Osteocyte (in vitro differentiated cells): ENCODE data around the gene NCKAP5L. TPM values are rescaled to one million over a fixed set of nuclear protein-coding genes. Genes with fewer than 3 reads are reported as not detected.

Experiments used
- DNase-seq: peaks from one replicate; pipeline ENCODE4 v3.0.0; 2021; ENCODE audit warnings: mixed read lengths; ENCODE audit not compliant: unreplicated experiment; ENCODE audit errors: extremely low spot score
- H3K27ac Mint-ChIP-seq: one replicate; pipeline ENCODE4 v1.8.0; 2021; ENCODE audit warnings: mild to moderate bottlenecking, mixed read lengths; ENCODE audit not compliant: unreplicated experiment
- H3K27me3 Mint-ChIP-seq: one replicate; pipeline ENCODE4 v1.8.0; 2021; ENCODE audit warnings: mixed read lengths; ENCODE audit not compliant: unreplicated experiment
- H3K36me3 Mint-ChIP-seq: one replicate; pipeline ENCODE4 v1.8.0; 2021; ENCODE audit warnings: mixed read lengths; ENCODE audit not compliant: unreplicated experiment
- H3K4me1 Mint-ChIP-seq: one replicate; pipeline ENCODE4 v1.8.0; 2021; ENCODE audit warnings: mixed read lengths; ENCODE audit not compliant: unreplicated experiment
- H3K4me3 Mint-ChIP-seq: one replicate; pipeline ENCODE4 v1.8.0; 2021; ENCODE audit warnings: mild to moderate bottlenecking, moderate library complexity, mixed read lengths; ENCODE audit not compliant: unreplicated experiment
- H3K9me3 Mint-ChIP-seq: one replicate; pipeline ENCODE4 v1.8.0; 2021; ENCODE audit warnings: mixed read lengths; ENCODE audit not compliant: unreplicated experiment
- CTCF ChIP-seq: fragments of 200-600 bp; sonication (generic); IDR thresholded peaks from 2 replicates; pipeline ENCODE4 v1.5.0; 2021; ENCODE audit warnings: antibody characterized with exemption, mild to moderate bottlenecking, moderate library complexity
- total RNA-seq: library from RNA; stranded (reverse); gene quantifications from 2 replicates; pipeline ENCODE4 v1.2.1, GENCODE V29; 2021

NCKAP5L gene
- total RNA-seq, 1 donor from 2014 or later = 42.4 TPM

GRCh38 chr12:49793620-49794019 is 34.6 kb downstream of the NCKAP5L start:
- no peaks in the 10 kb centered on the region for H3K27me3 Mint-ChIP-seq
- H3K4me3 Mint-ChIP-seq = no peak overlapping the region
- no peak for TF ChIP-seq CTCF
- no peaks in the 10 kb centered on the region for H3K9me3 Mint-ChIP-seq
- H3K4me1 Mint-ChIP-seq = no peaks in the 10 kb centered on the region
- peaks cover 10% of the 10 kb centered on the region for H3K36me3 Mint-ChIP-seq
- no peak overlapping the region for H3K27ac Mint-ChIP-seq
- DNase-seq = no peak

DNA sequence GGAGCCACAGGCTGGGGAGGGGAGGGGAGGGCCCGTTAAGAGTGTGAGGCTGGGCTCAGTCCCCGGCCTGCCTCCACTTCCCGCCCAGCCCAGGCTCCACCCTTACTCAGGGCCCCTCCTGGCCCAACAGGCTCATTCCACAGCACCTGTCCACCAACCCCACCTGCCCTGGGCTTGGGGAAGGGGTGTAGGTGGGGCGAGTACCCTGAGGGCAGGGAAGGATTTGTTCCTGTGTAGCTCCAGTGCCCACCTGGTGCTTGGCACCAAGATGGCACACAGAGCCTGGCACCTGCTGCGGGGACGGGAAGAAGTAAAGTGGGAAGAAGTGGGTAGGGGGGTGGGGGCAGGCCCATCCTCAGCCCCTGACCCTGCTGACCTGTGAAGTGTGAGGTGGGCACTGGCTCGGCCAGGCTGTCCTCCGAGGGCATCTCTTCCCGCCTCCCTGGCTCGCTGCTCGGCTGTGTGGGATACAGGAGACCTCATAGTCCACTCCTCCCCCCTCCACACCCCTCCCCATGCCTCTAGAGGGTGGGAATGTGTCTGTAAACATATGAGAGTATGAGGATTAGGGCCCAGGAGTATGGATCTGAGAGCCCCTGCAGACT is 35.1 kb downstream of the NCKAP5L start:
- Mint-ChIP-seq H3K27me3 (no peaks in the 10 kb centered on the region), H3K4me3 (no peak overlapping the region), H3K27ac (no peak overlapping the region), H3K4me1 (no peaks in the 10 kb centered on the region), H3K36me3 (peaks cover 10% of the 10 kb centered on the region), H3K9me3 (no peaks in the 10 kb centered on the region)
- no peak for TF ChIP-seq CTCF
- no peak for DNase-seq

- peaks cover 13% of the 10 kb centered on the region for H3K36me3 Mint-ChIP-seq
- peaks cover 5% of the 10 kb centered on the region for H3K9me3 Mint-ChIP-seq
- no peaks in the 10 kb centered on the region for H3K4me1 Mint-ChIP-seq
- no peaks in the 10 kb centered on the region for H3K27me3 Mint-ChIP-seq
- H3K4me3 Mint-ChIP-seq = no peak overlapping the region
- no peak for TF ChIP-seq CTCF
- H3K27ac Mint-ChIP-seq = no peak overlapping the region
- no peak for DNase-seq
Observed at GRCh38 chr12:49792181-49792970, 35.8 kb downstream of the NCKAP5L start.

GRCh38 chr12:49791700-49792099 is 36.5 kb downstream of the NCKAP5L start:
- H3K27me3 Mint-ChIP-seq = no peaks in the 10 kb centered on the region
- DNase-seq = no peak
- H3K36me3 Mint-ChIP-seq = peaks cover 13% of the 10 kb centered on the region
- no peak overlapping the region for H3K27ac Mint-ChIP-seq
- no peak overlapping the region for H3K4me3 Mint-ChIP-seq
- no peaks in the 10 kb centered on the region for H3K4me1 Mint-ChIP-seq
- no peak for TF ChIP-seq CTCF
- peaks cover 5% of the 10 kb centered on the region for H3K9me3 Mint-ChIP-seq

- no peak for DNase-seq
- Mint-ChIP-seq H3K4me1 (no peaks in the 10 kb centered on the region), H3K9me3 (peaks cover 5% of the 10 kb centered on the region), H3K27ac (peak overlapping the region; percentile 28), H3K36me3 (peaks cover 10% of the 10 kb centered on the region), H3K27me3 (no peaks in the 10 kb centered on the region), H3K4me3 (no peak overlapping the region)
- no peak for TF ChIP-seq CTCF
Observed at GRCh38 chr12:49790741-49791555, 37.3 kb downstream of the NCKAP5L start.
